Measurements from ENCODE around the gene LKAAEAR1. TPM values are rescaled to one million over a fixed set of nuclear protein-coding genes. Genes with fewer than 3 reads are reported as not detected.

Gene LKAAEAR1
- total RNA-seq, 2 experiments from 2014 or later: not detected

DNA sequence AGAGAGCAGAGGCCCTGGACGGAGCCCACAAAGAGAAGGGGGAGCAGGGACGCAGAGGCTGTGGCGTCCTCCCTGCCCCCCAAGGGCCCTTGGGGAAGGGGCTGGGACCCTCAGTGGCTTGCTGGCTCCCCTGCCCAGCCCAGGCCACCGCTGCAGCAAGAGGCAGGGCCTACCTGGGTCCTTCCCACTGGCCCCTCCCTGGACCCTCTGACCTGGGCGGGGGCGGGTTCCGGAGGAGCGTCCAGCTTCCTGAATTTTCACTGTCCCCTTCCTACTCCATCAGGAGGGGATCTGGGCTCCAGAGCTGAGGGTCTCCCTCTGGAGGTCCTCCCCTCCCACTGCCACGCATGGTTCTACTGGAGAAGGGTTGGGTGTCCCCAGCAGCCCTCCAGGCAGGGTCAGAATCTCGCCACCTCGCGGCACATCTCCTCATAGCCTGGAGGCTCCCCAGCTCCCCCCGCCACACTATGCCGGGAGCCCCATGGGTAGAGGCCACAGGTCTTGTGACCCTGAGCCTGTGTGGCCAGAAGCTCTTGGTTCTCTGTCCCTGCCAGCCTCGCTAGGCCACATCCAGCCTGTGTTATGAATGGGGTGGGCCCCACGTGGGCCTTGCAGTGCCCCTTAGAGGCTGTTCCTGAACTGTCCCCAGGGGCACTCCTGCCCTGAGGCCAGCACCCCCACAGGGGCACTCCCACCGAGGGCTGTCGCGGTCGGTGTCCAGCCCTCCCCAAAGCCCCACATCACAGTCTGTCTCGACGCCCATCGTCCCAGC, 33.8 kb downstream of the LKAAEAR1 start:
- peaks cover 14% of the 10 kb centered on the region for H3K4me1 Mint-ChIP-seq
- no peak overlapping the region for H3K27ac Mint-ChIP-seq
- DNase-seq: no peak
- no peak overlapping the region for H3K4me3 Mint-ChIP-seq
- CTCF ChIA-PET: interaction anchor here (0.5 to 7.4 kb wide), 3 partner anchors 8 to 77 kb away, joined by 3 to 78 read pairs (median 3); no protein-coding TSS in a partner anchor
- no peaks in the 10 kb centered on the region for H3K9me3 Mint-ChIP-seq (ENCODE audit: low read depth)
- no peaks in the 10 kb centered on the region for H3K36me3 Mint-ChIP-seq
- no peak for ATAC-seq
- peaks cover 44% of the 10 kb centered on the region for H3K27me3 Mint-ChIP-seq

DNA sequence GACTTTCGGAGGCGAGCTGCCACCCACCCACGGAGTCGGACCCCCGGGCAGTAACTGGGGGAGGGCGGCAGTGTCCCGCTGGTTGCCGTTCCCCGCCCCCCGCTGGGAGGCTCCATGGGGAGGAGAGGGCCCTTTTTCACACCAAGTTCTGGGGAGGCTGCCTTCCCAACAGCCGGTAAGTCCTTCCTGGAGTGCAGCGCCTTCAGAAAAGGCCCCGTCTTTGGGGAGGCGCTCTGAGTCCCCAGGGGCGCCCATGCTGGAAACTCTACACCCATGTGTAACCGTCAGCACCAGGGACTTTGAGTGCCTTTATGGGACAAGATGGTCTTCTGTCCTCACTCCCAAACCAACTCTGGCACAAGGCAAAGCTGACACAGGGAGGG, 34.3 kb downstream of the LKAAEAR1 start:
- no peak overlapping the region for H3K27ac Mint-ChIP-seq
- no peak for DNase-seq
- peaks cover 9% of the 10 kb centered on the region for H3K4me1 Mint-ChIP-seq
- no peak for ATAC-seq
- CTCF ChIA-PET: interaction anchor here (0.5 to 7.4 kb wide), 4 partner anchors 9 to 76 kb away, joined by 3 to 78 read pairs (median 5); partner anchors contain the start of genes PRPF6 and SAMD10
- no peak overlapping the region for H3K4me3 Mint-ChIP-seq
- H3K27me3 Mint-ChIP-seq: peaks cover 44% of the 10 kb centered on the region
- H3K9me3 Mint-ChIP-seq (ENCODE audit: low read depth): no peaks in the 10 kb centered on the region
- H3K36me3 Mint-ChIP-seq: no peaks in the 10 kb centered on the region

DNA sequence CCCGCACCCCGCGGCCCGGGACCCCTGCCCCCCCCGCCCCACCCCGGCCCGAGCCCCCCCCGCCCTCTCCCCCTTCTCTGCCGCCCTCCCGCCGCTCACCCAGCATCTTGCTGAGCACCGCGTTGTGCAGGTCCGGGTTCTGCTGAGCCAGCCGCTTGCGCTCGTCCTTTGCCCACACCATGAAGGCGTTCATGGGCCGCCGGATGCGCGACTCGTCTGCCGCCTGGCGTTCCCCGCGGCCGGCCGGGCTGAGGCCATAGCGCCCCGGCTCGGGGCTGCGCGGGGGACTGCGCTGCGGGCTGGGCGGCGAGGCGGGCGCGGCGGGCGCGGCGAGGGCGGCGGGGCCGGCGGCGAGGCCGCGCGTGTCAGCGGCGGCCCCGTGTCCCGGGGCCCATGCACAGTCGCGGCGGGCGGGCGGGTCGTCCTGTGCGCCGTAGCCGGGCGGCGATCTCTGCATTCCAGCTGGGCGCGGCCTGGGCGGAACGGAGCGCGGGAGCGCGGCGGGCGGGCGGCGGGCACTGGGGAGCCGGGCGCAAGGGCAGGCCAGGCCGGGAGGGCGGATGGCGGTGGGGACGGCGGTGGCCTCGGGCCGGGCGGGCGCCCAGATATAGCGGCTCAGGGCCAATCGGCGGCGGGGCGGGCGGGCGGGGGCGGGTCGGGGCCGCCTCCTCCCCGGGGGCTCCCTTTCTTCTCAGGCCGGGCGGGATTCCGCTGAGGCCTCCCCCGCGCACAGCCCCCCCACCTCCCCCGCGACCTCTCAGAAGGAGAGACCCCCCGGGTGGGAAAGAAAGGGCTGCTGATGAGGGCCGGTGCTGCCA, 34.9 kb downstream of the LKAAEAR1 start, which contains the start of gene SOX18:
Gene SOX18 (minus strand): TSS at position 580 of the 818 bp plus-strand sequence. CDS start 123 bp downstream, at position 457.
- H3K27me3 Mint-ChIP-seq: peaks cover 44% of the 10 kb centered on the region
- H3K36me3 Mint-ChIP-seq: no peaks in the 10 kb centered on the region
- DNase-seq (peak; percentile 63), ATAC-seq (peak; percentile 64)
- peak within 1 kb of the TSS; percentile 40 for H3K4me3 Mint-ChIP-seq
- CTCF ChIA-PET: interaction anchor here (1.0 to 7.4 kb wide), 3 partner anchors 10 to 69 kb away, joined by 3 to 78 read pairs (median 7); partner anchors contain the start of genes C20orf204, PRPF6 and SAMD10
- no peak within 1 kb of the TSS for H3K27ac Mint-ChIP-seq
- H3K4me1 Mint-ChIP-seq: peaks cover 5% of the 10 kb centered on the region
- no peaks in the 10 kb centered on the region for H3K9me3 Mint-ChIP-seq (ENCODE audit: low read depth)

DNA sequence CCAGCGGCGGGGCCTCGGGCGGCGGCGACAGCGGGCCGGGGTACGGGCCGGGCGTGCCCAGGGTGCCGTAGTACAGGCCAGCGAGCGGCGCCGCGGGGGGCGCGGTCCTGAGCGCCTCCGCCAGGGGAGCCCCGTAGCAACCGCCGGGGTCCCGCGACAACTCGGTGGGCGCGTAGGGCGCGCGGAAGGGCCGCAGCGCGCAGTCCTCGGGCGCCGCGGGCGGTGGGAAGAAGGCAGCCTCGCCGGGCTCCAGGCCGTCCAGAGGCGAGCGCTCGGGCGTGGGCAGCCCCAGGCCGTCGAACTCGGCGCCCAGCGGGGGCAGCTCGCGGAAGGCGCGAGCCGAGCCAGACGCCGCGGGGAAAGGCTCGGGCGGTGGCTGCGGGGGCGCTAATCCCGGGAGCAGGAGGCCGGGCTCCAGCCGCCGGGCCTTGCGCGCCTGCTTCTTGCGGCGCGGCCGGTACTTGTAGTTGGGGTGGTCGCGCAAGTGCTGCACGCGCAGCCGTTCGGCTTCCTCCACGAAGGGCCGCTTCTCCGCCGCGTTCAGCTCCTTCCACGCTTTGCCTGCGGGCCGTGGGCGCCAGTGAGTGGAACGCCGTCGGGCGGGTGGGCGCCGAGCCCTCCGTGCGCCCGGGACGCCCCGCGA, 35.7 kb downstream of the LKAAEAR1 start:
- H3K27ac Mint-ChIP-seq: no peak overlapping the region
- DNase-seq (no peak), ATAC-seq (no peak)
- CTCF ChIA-PET: interaction anchor here (1.0 to 7.4 kb wide), 3 partner anchors 9 to 68 kb away, joined by 3 to 78 read pairs (median 7); partner anchors contain the start of genes C20orf204, PRPF6 and SAMD10
- no peaks in the 10 kb centered on the region for H3K9me3 Mint-ChIP-seq (ENCODE audit: low read depth)
- H3K4me3 Mint-ChIP-seq: no peak overlapping the region
- no peaks in the 10 kb centered on the region for H3K36me3 Mint-ChIP-seq
- peaks cover 44% of the 10 kb centered on the region for H3K27me3 Mint-ChIP-seq
- peaks cover 3% of the 10 kb centered on the region for H3K4me1 Mint-ChIP-seq

DNA sequence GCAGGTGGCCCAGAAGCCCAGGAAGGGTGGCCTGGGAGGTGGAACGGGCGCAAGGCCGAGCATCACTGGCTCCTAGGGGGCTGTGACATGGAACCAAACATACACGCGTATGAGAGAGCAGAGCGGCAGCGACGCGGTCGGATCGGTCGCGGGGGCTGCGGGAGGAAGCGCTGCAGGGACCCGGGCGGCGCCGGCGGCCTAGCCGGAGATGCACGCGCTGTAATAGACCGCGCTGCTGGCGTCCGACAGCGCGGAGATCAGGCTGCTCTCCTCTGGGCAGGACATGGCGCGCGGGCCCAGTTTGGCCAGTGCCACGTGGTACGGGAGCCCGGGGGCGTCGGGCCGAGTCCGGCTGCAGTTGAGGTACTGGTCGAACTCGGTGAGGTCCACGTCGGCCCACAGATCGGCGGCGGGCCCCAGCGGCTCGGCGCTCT, 36.2 kb downstream of the LKAAEAR1 start:
- Mint-ChIP-seq H3K4me3 (no peak overlapping the region), H3K27me3 (peaks cover 44% of the 10 kb centered on the region), H3K4me1 (peaks cover 3% of the 10 kb centered on the region), H3K36me3 (no peaks in the 10 kb centered on the region), H3K27ac (no peak overlapping the region), H3K9me3 (ENCODE audit: low read depth) (no peaks in the 10 kb centered on the region)
- ATAC-seq: no peak
- CTCF ChIA-PET: interaction anchor here (1.0 to 7.4 kb wide), 4 partner anchors 9 to 68 kb away, joined by 3 to 78 read pairs (median 8); partner anchors contain the start of genes C20orf204, PRPF6 and SAMD10
- no peak for DNase-seq

DNA sequence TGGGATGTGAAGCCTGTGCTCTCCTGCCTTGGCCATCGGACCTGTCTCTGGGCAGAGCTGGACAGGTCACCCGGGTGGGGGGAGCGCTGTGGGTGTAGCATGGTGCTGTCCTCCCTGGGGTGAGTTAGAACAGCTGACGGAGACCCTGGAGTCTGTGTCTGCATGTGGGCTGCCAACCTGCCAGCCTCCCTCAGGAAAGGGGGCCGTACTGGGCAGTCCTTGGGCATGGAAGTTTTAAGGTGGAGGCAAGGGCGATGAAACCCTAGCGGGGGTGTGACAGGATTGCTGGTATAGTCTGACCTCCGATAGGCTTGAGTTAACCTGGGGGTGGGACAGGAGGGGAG, 37.2 kb downstream of the LKAAEAR1 start:
- no peak for ATAC-seq
- CTCF ChIA-PET: interaction anchor here (1.7 kb wide), 1 partner anchor 9 kb away, joined by 9 read pairs; no protein-coding TSS in a partner anchor

DNA sequence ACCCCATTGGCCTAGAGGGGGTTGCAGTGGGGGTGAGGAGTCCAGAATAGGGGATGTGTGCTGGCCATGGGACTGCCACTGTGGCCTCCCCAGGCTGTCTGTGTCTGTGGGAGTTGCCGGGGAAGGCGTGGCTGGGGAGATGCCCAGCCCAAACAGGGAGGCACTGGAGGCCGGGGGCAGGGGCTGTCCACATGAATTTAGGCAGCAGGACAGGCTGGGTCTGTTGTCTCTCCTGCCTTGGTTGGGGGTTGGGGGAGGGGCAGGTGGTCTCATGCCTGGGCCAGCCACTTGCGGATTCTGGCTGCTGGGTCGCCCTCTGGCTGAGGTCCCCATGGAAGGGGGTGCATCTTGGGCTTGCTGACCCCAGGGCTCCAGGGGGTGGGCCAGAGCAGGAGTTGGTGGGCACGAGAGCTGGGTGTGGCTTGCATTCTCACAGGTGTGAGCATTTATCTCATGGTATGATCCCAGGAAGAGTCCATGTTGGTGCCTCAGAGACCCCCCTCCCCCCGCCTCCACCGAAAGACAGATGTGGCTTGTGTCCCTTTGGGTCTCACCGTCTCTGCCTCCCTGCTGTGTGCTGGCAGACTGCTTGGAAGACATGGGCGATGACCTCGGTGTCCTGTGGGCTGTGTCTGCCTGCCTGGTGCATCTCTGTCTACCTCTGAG, 38.7 kb downstream of the LKAAEAR1 start:
- Mint-ChIP-seq H3K4me3 (no peak overlapping the region), H3K27ac (no peak overlapping the region), H3K4me1 (peaks cover 19% of the 10 kb centered on the region), H3K36me3 (no peaks in the 10 kb centered on the region), H3K9me3 (ENCODE audit: low read depth) (no peaks in the 10 kb centered on the region), H3K27me3 (peaks cover 32% of the 10 kb centered on the region)
- CTCF ChIA-PET: interaction anchor here (1.0 to 9.8 kb wide), 2 partner anchors 14 to 21 kb away, joined by 3 to 133 read pairs; partner anchors contain the start of gene TCEA2
- no peak for DNase-seq
- ATAC-seq: no peak

More for the DNA sequence above, 37.2 kb downstream of the LKAAEAR1 start:
- H3K9me3 Mint-ChIP-seq (ENCODE audit: low read depth): no peaks in the 10 kb centered on the region
- no peak overlapping the region for H3K4me3 Mint-ChIP-seq
- H3K4me1 Mint-ChIP-seq: peaks cover 5% of the 10 kb centered on the region
- peaks cover 44% of the 10 kb centered on the region for H3K27me3 Mint-ChIP-seq
- H3K27ac Mint-ChIP-seq: no peak overlapping the region
- H3K36me3 Mint-ChIP-seq: no peaks in the 10 kb centered on the region
- DNase-seq: no peak

DNA sequence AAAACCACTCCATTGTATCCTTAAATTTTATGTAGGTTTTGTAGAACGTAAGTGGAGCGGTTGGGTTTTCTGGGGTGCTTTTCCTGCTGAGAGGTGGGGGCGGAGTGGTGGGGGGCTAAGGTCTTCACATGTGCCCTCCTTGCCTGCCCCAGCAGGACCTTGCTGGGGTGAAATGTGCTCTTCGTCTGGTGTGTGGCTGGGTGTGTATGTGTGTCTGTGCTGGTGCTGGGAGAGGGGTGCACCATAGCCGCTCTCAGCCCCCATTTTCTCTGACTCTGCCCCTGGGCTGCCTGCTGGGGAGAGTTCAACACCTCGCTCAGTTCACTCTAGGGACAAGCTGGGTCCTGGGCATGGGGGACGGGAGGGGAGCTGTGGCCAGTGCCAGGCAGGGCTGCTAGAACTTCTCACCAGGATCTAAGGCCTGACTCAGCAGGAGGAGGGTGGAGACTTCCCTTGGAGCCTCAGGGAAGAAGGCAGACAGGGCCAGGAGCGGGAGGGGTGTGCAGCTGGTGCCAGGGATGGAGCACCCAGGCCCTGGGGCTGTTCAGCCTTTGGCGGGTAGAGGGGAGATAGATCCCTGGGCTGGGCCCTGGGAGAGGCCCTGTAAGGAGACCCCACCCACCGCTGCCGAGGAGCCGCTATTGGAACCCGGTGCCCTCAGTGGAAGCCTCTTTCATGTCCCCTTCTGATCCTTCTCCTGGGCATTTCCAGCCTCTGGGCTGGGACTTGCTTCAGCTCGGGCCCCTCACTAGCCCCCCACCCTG, 39.5 kb downstream of the LKAAEAR1 start:
- no peak overlapping the region for H3K4me3 Mint-ChIP-seq
- CTCF ChIA-PET: interaction anchor here (1.0 to 9.8 kb wide), 3 partner anchors 15 to 71 kb away, joined by 3 to 133 read pairs (median 4); partner anchors contain the start of gene TCEA2
- ATAC-seq (no peak), DNase-seq (no peak)
- no peak overlapping the region for H3K27ac Mint-ChIP-seq
- peaks cover 27% of the 10 kb centered on the region for H3K27me3 Mint-ChIP-seq
- H3K4me1 Mint-ChIP-seq: peaks cover 27% of the 10 kb centered on the region
- no peaks in the 10 kb centered on the region for H3K36me3 Mint-ChIP-seq
- H3K9me3 Mint-ChIP-seq (ENCODE audit: low read depth): no peaks in the 10 kb centered on the region

DNA sequence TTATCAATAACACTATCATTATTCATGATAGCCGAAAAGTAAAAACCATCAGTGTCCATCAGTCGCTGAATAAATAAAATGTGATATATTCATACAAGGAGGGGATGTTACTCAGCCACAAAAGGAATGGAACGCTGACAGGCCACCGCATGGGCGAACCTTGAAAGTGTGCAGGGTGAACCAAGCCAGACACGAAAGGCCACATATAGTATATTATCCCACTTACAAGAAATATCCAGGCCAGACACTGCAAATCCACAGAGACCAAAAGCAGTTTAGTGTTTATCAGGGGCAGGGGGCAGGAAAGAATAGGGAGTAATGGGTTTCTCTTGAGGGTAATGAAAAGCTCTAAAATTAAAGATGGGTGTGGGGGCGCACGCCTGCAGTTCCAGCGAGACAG, 40.4 kb downstream of the LKAAEAR1 start:
- Mint-ChIP-seq H3K4me1 (peaks cover 32% of the 10 kb centered on the region), H3K27ac (no peak overlapping the region), H3K9me3 (ENCODE audit: low read depth) (no peaks in the 10 kb centered on the region), H3K27me3 (peaks cover 25% of the 10 kb centered on the region), H3K4me3 (no peak overlapping the region), H3K36me3 (no peaks in the 10 kb centered on the region)
- CTCF ChIA-PET: interaction anchor here (9.8 kb wide), 1 partner anchor 16 kb away, joined by 133 read pairs; the partner anchor contains the start of gene TCEA2
- ATAC-seq (no peak), DNase-seq (no peak)

DNA sequence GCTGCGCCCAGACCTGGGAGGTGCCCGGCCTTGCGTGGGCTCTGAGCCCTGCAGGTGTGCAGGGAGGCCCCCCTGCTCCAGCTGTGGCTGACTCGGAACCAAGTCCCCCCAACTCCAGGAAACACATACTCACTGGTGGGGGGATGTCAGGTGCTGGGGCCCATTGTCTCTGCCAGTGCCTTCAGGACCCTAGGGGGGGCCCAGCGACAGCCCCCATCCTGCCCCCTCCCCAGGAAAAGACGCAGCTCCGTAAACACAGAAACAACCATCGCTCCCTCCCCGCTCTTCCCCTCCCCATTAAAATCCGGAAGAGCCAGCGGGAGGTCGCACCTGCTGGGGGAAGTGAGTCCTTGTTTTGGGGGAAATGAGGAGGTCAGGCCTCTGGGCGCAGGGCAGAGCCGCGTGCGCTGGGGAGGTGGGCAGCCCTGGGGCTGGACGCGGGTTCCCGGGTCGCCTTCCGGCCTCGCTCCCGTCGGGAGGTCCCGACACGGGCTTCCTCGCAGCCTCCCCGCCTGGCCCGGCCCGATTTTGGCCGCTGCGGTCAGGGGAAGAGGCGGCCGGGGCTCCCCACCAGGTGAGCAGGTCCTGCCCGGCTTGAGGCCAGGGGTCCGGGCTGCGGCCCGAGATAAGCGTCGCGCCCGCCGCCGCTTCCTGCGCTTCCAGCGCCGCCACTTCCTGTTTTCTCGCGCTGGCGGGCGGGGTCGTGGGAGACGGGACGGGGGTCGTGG, 42.0 kb downstream of the LKAAEAR1 start:
- H3K36me3 Mint-ChIP-seq: no peaks in the 10 kb centered on the region
- DNase-seq: no peak
- peaks cover 37% of the 10 kb centered on the region for H3K4me1 Mint-ChIP-seq
- no peak for ATAC-seq
- H3K4me3 Mint-ChIP-seq: peak overlapping the region; percentile 52
- CTCF ChIA-PET: interaction anchor here (1.1 to 9.8 kb wide), 3 partner anchors 17 to 61 kb away, joined by 3 to 190 read pairs (median 133); partner anchors contain the start of genes PRPF6, SAMD10 and TCEA2
- no peaks in the 10 kb centered on the region for H3K9me3 Mint-ChIP-seq (ENCODE audit: low read depth)
- H3K27me3 Mint-ChIP-seq: peaks cover 17% of the 10 kb centered on the region
- H3K27ac Mint-ChIP-seq: peak overlapping the region; percentile 56

DNA sequence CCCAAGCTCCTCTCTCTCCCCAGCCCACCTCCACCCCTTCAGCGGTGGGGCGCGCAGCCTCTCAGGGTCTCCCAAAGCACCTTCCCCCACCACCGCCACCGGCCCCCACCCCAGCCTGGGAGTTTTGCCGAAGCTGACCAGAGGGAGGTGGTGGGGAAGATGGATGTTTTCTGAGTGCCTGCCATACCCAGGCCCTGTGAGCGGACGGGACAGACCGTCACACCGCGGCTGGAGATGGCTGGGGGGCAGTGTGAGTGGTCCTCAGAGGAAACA, 42.5 kb downstream of the LKAAEAR1 start:
- Mint-ChIP-seq H3K36me3 (no peaks in the 10 kb centered on the region), H3K27me3 (peaks cover 12% of the 10 kb centered on the region), H3K4me3 (peak overlapping the region; percentile 52), H3K27ac (no peak overlapping the region), H3K4me1 (peaks cover 42% of the 10 kb centered on the region), H3K9me3 (ENCODE audit: low read depth) (no peaks in the 10 kb centered on the region)
- DNase-seq: no peak
- CTCF ChIA-PET: interaction anchor here (1.1 to 9.8 kb wide), 5 partner anchors 18 to 84 kb away, joined by 3 to 190 read pairs (median 35); partner anchors contain the start of genes OPRL1, PRPF6, RGS19 and SAMD10
- ATAC-seq: no peak
